Panc1 (cell line): ENCODE measurements around the gene IL37.

Experiments
- CTCF ChIP-seq: fragments of 450-650 bp; IDR thresholded peaks from 2 replicates; pipeline ENCODE4 v1.5.1; 2017; ENCODE audit warnings: mild to moderate bottlenecking
- POLR2AphosphoS5 ChIP-seq: IDR thresholded peaks from 2 replicates; pipeline ENCODE4 v1.6.1; 2012; ENCODE audit warnings: mild to moderate bottlenecking, low read depth, low read length, moderate library complexity
- SIN3A ChIP-seq: IDR thresholded peaks from 2 replicates; pipeline ENCODE4 v1.6.1; 2012; ENCODE audit warnings: low read depth, mild to moderate bottlenecking, low read length, moderate library complexity, borderline replicate concordance; ENCODE audit not compliant: insufficient read depth
- TCF7L2 ChIP-seq: IDR thresholded peaks from 2 replicates; pipeline ENCODE4 v1.6.1; 2011; ENCODE audit warnings: mild to moderate bottlenecking, low read depth, low read length, inconsistent platforms
- TF ChIP-seq, protein P1 (sequence below), 2 experiments: IDR thresholded peaks; 2 replicates each; pipeline ENCODE4 v1.6.1; 2011 to 2012; ENCODE audit warnings: low read depth in 2 of 2, control low read depth in 1 of 2, low read length in 1 of 2, mild to moderate bottlenecking in 1 of 2, moderate library complexity in 1 of 2; ENCODE audit not compliant: insufficient read depth in 1 of 2

GRCh38 chr2:112910219-112910618 lies 746 bp upstream of the IL37 start:
- TF ChIP-seq CTCF = no peak
- TF ChIP-seq, protein P1, sequence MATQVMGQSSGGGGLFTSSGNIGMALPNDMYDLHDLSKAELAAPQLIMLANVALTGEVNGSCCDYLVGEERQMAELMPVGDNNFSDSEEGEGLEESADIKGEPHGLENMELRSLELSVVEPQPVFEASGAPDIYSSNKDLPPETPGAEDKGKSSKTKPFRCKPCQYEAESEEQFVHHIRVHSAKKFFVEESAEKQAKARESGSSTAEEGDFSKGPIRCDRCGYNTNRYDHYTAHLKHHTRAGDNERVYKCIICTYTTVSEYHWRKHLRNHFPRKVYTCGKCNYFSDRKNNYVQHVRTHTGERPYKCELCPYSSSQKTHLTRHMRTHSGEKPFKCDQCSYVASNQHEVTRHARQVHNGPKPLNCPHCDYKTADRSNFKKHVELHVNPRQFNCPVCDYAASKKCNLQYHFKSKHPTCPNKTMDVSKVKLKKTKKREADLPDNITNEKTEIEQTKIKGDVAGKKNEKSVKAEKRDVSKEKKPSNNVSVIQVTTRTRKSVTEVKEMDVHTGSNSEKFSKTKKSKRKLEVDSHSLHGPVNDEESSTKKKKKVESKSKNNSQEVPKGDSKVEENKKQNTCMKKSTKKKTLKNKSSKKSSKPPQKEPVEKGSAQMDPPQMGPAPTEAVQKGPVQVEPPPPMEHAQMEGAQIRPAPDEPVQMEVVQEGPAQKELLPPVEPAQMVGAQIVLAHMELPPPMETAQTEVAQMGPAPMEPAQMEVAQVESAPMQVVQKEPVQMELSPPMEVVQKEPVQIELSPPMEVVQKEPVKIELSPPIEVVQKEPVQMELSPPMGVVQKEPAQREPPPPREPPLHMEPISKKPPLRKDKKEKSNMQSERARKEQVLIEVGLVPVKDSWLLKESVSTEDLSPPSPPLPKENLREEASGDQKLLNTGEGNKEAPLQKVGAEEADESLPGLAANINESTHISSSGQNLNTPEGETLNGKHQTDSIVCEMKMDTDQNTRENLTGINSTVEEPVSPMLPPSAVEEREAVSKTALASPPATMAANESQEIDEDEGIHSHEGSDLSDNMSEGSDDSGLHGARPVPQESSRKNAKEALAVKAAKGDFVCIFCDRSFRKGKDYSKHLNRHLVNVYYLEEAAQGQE (IDR thresholded peaks at IDR 0.05; ENCODE audit: insufficient read depth in 1 of 2, low read depth in 2 of 2, low read length in 1 of 2) = no peak
- no peak for TF ChIP-seq POLR2AphosphoS5
- no peak for TF ChIP-seq TCF7L2
- TF ChIP-seq SIN3A = no peak
